Measurements from ENCODE around the gene MGAT4A. TPM values are rescaled to one million over a fixed set of nuclear protein-coding genes. Genes with fewer than 3 reads are reported as not detected.
A peak's percentile ranks its signal among the peaks of the same experiment; 100 is the strongest.

MGAT4A gene
- total RNA-seq = 3.8 and 10.9 TPM in 2 replicates

- DNase-seq (ENCODE audit: low read depth in 2 of 2) = peak; percentile 59 to 61
Measured at GRCh38 chr2:98731041-98731893, at the start of gene MGAT4A. Gene MGAT4A (minus strand): TSS chr2:98731132. CDS start chr2:98726332, 4,800 bp downstream.

GRCh38 chr2:98778741-98779483 is 48.0 kb upstream of the MGAT4A start:
- DNase-seq (ENCODE audit: low read depth in 2 of 2) = peak in 1 of 2 donors; percentile 50

DNA sequence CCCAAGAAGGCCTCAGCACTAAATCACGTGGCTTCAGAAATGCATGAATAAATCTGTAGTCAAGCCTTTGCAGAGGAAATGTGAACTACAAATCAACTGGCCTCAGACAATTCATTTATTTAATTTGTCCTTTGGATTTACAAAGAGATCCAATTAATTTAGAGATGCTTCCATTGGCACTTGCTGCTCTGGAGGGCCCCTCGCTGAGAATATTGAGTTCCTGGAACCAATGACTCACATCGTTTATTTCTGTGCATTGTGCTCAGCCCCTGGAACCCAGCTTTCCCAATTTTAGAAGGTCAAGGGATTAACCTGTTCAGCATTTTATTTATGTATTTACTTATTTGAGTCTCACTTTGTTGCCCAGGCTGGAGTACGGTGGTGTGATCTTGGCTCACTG is 47.2 kb upstream of the MGAT4A start:
- no peak for DNase-seq (ENCODE audit: low read depth in 2 of 2)

- no peak for DNase-seq (ENCODE audit: low read depth in 2 of 2)
Measured at GRCh38 chr2:98777710-98778109, 46.8 kb upstream of the MGAT4A start.

GRCh38 chr2:98777076-98777475 is 46.1 kb upstream of the MGAT4A start:
- DNase-seq (ENCODE audit: low read depth in 2 of 2) = no peak

GRCh38 chr2:98776136-98776535 is 45.2 kb upstream of the MGAT4A start:
- DNase-seq (ENCODE audit: low read depth in 2 of 2) = peak in 1 of 2 donors; percentile 11

DNA sequence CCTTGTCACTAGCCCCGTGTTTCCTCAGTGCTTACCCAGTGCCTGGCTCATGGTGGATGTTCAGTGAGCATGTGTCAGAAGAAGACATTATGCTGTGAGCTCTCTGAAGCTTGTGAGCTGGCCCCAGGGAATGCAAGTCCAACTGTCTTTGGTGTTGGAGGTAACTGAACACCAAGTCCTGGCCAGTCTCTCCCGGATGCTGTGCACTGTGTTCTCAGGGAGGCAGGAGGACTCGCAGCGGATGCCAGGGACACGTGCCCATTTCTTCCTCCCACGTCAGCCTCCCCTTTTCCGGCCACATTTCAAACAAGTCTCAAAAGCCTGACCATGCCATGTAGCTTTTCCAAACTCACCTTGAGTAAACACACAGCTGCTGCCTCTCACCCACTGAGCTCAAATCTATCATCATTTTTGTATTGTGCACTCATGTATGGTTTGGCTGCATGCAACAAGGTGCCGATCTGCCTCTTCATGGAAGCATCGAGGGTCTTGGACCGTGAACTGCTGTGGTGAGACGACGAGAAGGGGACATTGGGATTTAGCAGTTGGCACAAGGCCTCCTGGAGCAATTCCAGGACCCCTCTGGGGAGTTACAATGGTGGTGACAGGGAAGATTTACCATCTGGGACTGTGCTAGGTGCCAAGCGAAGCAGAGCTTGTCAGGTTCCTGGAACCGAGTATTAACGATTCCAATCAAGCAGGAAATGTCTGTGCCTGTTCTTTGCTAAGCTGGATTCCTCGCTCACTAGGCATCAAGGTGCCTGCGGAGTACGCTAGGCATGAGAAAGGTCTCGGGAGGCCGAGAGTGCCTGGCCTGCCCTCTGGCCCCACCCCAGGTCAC is 44.4 kb upstream of the MGAT4A start:
- peak; percentile 68 to 80 for DNase-seq (ENCODE audit: low read depth in 2 of 2)

GRCh38 chr2:98773907-98774306 is 43.0 kb upstream of the MGAT4A start:
- no peak for DNase-seq (ENCODE audit: low read depth in 2 of 2)

- DNase-seq (ENCODE audit: low read depth in 2 of 2) = no peak
Measured at GRCh38 chr2:98773169-98773568, 42.2 kb upstream of the MGAT4A start.

- no peak for DNase-seq (ENCODE audit: low read depth in 2 of 2)
Measured at GRCh38 chr2:98772536-98772935, 41.6 kb upstream of the MGAT4A start.

DNA sequence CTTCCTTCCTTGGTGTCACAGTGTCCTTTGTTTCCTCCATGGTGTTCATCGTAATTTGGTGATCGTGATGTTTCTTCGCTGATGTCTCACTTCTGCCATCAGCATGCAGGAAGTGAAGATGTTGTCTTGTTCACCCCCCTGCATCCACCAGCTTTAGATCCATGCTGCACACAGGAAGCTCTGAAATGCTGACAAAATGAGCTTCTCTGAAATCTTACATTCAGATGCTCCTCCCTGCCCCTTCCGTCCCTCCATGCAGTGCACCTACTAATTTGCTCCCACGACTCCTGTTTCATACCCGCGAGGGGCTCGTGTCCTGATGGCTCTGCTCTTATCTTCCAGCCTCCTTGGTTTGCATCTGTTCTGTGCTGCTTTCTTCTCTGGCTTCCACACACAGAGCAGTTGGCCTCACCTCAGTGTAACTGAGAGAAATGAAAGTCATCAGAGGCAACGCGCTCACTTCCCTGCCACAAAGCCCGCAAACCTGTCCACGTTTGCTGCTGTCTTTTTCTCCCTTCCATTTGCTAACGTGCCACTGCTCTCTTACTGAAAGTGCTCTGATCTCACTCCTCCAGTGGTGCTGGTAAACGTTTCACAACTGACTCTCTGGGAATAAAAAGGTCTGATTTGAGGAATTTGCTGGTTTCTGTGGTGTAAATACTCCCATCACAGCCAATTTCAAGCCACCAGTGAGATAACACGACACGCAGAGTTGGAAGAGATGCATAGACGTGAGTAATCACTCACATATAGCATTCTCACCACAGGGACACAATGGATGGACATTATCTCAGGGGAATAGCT is 41.0 kb upstream of the MGAT4A start:
- DNase-seq (ENCODE audit: low read depth in 2 of 2) = peak in 1 of 2 donors; percentile 5

GRCh38 chr2:98771264-98771663 is 40.3 kb upstream of the MGAT4A start:
- DNase-seq (ENCODE audit: low read depth in 2 of 2) = no peak

- no peak for DNase-seq (ENCODE audit: low read depth in 2 of 2)
Measured at GRCh38 chr2:98769784-98770183, 38.9 kb upstream of the MGAT4A start.

- DNase-seq (ENCODE audit: low read depth in 2 of 2) = no peak
Measured at GRCh38 chr2:98769114-98769476, 38.2 kb upstream of the MGAT4A start.

GRCh38 chr2:98768384-98769113 is 37.6 kb upstream of the MGAT4A start:
- peak; percentile 75 to 89 for DNase-seq (ENCODE audit: low read depth in 2 of 2)

GRCh38 chr2:98764499-98764898 is 33.6 kb upstream of the MGAT4A start:
- no peak for DNase-seq (ENCODE audit: low read depth in 2 of 2)

DNA sequence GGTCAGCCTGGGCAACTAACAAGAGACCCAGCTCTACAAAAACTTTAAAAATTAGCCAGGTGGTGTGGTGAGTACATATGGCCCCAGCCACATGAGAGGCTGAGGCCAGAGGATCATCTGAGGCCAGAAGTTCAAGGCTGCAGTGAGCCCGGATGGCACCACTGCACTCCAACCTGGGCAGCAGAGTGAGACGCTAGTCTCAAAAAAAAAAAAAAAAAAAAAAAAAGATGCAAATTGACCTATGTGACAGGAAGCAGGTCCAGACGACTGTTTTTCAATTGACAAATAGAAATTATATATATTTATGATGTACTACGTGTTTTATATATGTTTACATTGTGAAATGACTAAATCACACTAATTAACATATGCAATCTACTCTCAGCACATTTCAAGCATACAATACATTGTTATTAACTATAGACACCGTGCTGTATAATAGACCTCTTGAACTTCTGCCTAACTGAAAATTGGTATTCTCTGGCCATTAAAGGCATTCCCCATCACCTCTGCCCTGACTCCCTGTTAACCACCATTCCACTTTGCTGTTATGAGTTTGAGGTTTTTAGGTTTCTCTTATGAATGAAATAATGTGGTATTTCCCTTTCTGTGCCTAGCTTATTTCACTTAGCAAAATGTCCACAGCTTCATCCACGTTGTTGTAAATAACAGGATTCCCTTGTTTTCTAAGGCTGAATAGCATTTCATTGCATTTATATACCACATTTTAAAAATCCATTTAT is 32.4 kb upstream of the MGAT4A start:
- no peak for DNase-seq (ENCODE audit: low read depth in 2 of 2)

GRCh38 chr2:98761909-98762308 is 31.0 kb upstream of the MGAT4A start:
- DNase-seq (ENCODE audit: low read depth in 2 of 2) = no peak

- DNase-seq (ENCODE audit: low read depth in 2 of 2) = peak in 1 of 2 donors; percentile 40
Measured at GRCh38 chr2:98761267-98761781, 30.4 kb upstream of the MGAT4A start.
